ES-I3 (cell line): Measurements from ENCODE around the gene LTBP4.

Source experiments
- H3K36me3 ChIP-seq: 2 replicates; pipeline ENCODE4 v1.6.1; 2013; ENCODE audit warnings: mild to moderate bottlenecking, low read length, control low read depth, moderate library complexity; ENCODE audit not compliant: insufficient read depth
- H3K4me1 ChIP-seq: 2 replicates; pipeline ENCODE4 v1.6.1; 2013; ENCODE audit warnings: mild to moderate bottlenecking, control low read depth, low read length; ENCODE audit not compliant: insufficient read depth
- H3K9ac ChIP-seq: 2 replicates; pipeline ENCODE4 v1.6.1; 2013; ENCODE audit warnings: low read depth, mild to moderate bottlenecking, low read length, moderate library complexity
- H3K9me3 ChIP-seq: 2 replicates; pipeline ENCODE4 v1.6.1; 2013; ENCODE audit warnings: mild to moderate bottlenecking, low read length, moderate library complexity; ENCODE audit not compliant: control insufficient read depth, insufficient read depth

LTBP4 gene

DNA sequence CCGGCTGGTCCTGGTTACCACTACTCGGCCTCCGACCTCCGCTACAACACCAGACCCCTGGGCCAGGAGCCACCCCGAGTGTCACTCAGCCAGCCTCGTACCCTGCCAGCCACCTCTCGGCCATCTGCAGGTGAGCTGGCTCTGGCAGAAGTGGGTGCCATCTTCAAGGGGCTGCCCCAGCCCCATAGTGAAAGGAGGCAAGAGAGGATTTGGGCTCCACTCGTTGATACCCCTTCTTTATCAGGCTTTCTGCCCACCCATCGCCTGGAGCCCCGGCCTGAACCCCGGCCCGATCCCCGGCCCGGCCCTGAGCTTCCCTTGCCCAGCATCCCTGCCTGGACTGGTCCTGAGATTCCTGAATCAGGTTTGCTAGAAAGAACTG, 7.1 kb downstream of the LTBP4 start:
- Histone ChIP-seq H3K36me3 (no peaks in the 10 kb centered on the region), H3K4me1 (peaks cover 5% of the 10 kb centered on the region), H3K9me3 (no peaks in the 10 kb centered on the region), H3K9ac (no peak overlapping the region)

- Histone ChIP-seq H3K9me3 (no peaks in the 10 kb centered on the region), H3K9ac (peak overlapping the region; percentile 51; the same call in 1 of the 2 replicates), H3K36me3 (no peaks in the 10 kb centered on the region), H3K4me1 (peaks cover 5% of the 10 kb centered on the region)
Measured at GRCh38 chr19:40608957-40609356, 7.8 kb downstream of the LTBP4 start.

DNA sequence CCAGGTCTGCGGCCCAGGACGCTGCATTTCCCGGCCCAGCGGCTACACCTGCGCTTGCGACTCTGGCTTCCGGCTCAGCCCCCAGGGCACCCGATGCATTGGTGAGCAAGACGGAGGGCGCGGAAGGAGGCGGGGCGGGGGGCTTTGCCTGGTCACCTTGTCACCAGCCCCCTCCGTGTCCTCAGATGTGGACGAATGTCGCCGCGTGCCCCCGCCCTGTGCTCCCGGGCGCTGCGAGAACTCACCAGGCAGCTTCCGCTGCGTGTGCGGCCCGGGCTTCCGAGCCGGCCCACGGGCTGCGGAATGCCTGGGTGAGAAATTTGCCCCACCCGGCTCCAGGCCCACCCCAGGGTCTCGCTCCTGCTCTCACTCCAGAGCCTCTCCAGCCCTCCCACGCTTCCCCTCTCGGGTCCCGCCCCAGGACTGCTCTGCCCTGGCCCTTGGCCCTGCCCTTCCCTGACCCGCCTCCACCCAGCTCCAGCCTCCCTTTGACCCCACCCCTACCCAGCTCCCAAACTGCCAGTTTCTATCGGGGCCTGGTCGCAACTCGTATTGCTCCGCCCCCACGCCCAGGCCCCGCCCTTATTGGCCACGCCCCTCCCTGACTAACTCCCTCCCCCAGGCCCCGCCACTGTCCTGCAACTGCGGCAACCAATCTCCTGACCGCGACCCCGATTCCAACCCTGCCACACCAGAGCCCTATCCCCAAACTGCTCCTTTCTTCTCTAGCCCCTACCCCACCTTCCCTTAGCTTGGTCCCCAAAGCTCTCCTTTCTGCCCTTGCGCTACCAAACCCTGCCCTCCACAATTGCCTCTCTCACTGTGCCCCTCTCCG, 8.6 kb downstream of the LTBP4 start:
- no peaks in the 10 kb centered on the region for H3K9me3 ChIP-seq
- H3K4me1 ChIP-seq: peaks cover 5% of the 10 kb centered on the region
- H3K36me3 ChIP-seq: no peaks in the 10 kb centered on the region
- H3K9ac ChIP-seq: peak overlapping the region; percentile 60

DNA sequence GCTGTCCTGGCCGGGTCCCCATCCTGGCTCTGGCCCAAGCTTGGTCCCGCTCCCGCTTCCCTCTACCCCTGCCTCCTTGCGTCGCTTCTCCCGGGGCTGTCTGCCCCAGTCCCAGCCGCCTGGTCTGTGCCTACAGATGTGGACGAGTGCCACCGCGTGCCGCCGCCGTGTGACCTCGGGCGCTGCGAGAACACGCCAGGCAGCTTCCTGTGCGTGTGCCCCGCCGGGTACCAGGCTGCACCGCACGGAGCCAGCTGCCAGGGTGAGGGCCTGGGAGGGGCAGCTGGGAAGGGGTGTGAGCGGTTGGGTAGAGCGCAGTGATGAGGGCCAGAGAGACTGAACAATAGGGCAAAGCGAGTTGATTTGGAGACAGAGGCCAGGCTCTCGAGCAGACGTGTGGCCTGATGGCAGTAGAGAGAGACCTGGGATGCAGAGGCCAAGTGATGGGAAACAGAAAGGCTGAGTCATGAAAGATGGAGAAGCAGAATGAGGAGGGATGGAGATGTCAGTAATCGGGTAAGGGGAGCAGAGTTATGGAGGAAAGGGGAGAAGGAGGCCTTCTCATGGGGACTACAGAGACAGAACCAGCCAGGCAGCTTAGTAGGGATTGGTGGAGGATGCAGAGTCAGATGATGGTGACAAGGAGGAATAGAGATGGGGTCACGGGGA, 9.4 kb downstream of the LTBP4 start:
- peaks cover 5% of the 10 kb centered on the region for H3K4me1 ChIP-seq
- H3K9ac ChIP-seq: peak overlapping the region; percentile 60
- H3K36me3 ChIP-seq: no peaks in the 10 kb centered on the region
- no peaks in the 10 kb centered on the region for H3K9me3 ChIP-seq

DNA sequence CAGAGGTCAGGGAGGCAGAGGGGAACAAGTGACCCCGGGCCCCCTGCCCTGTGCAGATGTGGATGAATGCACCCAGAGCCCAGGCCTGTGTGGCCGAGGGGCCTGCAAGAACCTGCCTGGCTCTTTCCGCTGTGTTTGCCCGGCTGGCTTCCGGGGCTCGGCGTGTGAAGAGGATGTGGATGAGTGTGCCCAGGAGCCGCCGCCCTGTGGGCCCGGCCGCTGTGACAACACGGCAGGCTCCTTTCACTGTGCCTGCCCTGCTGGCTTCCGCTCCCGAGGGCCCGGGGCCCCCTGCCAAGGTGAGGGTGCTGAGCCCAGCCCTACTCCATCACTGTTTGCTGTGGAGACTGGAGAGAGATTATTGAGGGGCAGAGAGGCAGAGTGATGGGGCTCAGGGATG, 9.9 kb downstream of the LTBP4 start:
- Histone ChIP-seq H3K4me1 (peaks cover 5% of the 10 kb centered on the region), H3K9ac (no peak overlapping the region), H3K36me3 (no peaks in the 10 kb centered on the region), H3K9me3 (no peaks in the 10 kb centered on the region)

DNA sequence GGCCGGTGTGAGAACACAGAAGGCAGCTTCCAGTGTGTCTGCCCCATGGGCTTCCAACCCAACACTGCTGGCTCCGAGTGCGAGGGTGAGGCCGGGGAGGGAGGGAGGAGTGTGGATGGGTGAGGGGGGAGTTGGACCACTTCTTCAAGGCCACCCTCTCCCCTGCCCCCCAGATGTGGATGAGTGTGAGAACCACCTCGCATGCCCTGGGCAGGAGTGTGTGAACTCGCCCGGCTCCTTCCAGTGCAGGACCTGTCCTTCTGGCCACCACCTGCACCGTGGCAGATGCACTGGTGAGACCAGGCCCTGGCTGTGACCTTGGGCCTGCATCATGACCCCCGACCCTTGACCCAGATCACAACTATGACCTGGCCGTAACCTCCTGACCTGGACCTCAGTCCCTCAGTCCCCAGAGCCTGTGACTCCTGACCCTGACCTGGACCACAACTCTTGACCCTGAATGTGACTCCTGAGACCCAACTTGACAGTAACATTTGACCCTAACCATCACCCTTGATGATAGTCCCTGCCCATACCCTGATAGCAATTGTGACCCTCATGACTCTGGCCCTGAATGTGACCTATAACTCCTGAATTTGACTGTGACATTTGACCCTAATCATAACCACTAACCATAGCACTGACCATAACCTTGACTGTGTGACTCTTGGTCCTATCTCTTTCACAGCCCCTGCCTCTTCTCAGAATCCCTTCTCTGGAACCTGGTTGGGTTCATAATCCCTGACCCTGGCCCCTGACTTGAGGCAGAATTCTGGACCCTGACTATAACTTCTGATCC, 10.9 kb downstream of the LTBP4 start:
- H3K4me1 ChIP-seq: peaks cover 5% of the 10 kb centered on the region
- no peaks in the 10 kb centered on the region for H3K9me3 ChIP-seq
- no peaks in the 10 kb centered on the region for H3K36me3 ChIP-seq
- no peak overlapping the region for H3K9ac ChIP-seq

DNA sequence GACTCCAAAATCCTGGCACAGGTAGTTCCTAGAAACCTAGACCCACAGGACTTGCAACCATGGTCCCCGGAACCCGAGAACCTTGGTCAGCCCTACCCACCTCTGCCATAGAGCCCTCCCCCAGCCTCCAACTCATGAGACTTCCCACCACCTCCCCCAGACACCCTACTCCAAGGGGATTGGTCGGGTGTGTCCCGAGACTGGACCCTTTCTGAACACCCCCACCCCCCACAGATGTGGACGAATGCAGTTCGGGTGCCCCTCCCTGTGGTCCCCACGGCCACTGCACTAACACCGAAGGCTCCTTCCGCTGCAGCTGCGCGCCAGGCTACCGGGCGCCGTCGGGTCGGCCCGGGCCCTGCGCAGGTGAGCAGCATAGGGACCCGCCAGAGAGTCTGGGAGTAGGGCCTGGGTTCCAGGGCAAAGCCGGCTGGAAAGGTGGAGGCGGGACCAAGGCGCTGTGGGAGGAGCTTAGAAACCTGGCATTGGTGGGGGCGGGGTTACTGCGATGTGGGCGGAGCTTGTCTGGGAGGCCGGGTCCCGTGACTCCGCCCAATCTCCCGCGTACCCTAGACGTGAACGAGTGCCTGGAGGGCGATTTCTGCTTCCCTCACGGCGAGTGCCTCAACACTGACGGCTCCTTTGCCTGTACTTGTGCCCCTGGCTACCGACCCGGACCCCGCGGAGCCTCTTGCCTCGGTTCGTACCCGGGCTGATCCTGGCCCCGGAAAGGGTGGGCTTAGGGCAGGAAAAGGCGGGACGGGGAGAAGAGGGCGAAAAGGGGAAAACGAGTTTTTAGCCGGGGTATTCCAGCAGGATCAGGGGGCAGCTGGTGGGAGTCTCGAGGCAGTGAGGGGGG, 11.9 kb downstream of the LTBP4 start:
- Histone ChIP-seq H3K9me3 (no peaks in the 10 kb centered on the region), H3K4me1 (peaks cover 5% of the 10 kb centered on the region), H3K36me3 (no peaks in the 10 kb centered on the region), H3K9ac (peak overlapping the region; percentile 84)

DNA sequence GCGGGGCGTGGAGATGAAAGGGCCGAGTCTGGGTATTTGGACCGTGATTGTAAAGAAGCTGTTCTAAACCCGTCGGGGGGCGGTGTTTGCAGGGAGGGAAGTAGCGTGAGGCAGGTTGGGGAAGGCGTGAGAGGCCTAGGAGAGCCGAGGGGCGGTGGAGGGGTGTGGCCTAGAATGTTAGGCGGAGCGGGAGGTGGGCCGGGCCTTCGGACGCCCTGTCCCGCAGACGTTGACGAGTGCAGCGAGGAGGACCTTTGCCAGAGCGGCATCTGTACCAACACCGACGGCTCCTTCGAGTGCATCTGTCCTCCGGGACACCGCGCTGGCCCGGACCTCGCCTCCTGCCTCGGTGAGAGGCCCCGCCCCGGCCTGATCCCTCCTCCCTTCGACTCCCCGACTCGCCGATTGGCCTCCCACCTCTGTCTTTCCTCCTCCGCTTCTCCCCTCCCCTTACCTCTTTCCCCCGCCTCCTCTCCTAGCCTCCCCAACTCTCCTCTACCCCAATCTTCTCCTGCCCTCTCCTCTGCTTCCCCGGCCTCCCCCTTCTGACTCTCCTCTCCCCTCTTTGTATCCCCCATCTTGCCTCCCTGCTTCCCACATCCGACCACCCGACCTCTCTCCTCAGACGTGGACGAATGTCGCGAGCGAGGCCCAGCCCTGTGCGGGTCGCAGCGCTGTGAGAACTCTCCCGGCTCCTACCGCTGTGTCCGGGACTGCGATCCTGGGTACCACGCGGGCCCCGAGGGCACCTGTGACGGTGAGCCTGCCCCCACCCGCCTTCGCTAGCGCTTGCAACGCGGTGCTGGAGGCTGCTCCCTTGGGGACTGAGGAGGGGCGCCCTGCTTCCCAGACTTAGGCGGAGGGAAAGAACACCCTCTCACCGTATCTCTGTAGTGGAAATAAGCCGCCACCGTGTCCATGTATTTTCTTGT, 12.8 kb downstream of the LTBP4 start:
- peak overlapping the region; percentile 84 for H3K9ac ChIP-seq
- no peaks in the 10 kb centered on the region for H3K36me3 ChIP-seq
- peaks cover 5% of the 10 kb centered on the region for H3K4me1 ChIP-seq

DNA sequence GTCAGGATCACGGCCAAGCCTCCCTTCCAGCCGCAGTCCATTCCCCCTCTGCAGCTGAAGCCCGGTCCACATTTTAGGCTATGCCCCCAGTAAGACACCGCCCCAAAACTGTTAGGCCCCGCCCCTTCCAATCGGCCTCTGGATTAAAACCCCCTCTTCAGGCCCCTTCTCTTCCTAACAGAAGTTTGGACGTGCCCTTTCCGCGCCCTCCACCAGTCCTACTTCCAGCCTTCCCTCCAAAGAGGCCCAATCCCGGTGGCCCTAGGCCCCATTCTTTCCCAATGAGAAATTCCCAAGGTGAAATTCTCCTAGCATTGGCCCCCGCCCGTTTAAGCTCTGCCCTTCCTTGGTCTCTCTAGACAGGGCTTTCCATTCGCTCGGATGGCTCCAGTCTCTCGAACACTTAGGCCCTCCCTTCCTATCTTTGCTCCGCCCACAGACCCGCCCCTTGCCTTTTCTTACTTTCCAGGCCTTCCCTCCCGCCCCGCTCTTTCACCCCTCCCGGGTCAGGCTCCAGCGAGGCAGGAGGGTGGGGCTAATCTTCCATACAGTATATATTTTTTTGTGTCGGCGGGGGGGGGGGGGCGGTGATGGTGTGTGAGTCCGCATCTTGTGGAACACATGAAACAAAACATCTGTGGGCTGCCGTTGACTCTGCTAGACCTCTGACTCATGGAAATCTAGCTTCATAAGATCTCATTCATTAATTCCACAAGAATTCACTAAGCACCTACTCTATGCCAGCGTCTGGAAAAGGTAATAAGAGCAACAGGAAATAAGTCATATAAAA, 13.6 kb downstream of the LTBP4 start:
- peaks cover 3% of the 10 kb centered on the region; the same call in 1 of the 2 replicates for H3K36me3 ChIP-seq
- H3K4me1 ChIP-seq: peaks cover 5% of the 10 kb centered on the region
- no peaks in the 10 kb centered on the region for H3K9me3 ChIP-seq
- H3K9ac ChIP-seq: peak overlapping the region; percentile 84

More for the DNA sequence above, 12.8 kb downstream of the LTBP4 start:
- no peaks in the 10 kb centered on the region for H3K9me3 ChIP-seq

DNA sequence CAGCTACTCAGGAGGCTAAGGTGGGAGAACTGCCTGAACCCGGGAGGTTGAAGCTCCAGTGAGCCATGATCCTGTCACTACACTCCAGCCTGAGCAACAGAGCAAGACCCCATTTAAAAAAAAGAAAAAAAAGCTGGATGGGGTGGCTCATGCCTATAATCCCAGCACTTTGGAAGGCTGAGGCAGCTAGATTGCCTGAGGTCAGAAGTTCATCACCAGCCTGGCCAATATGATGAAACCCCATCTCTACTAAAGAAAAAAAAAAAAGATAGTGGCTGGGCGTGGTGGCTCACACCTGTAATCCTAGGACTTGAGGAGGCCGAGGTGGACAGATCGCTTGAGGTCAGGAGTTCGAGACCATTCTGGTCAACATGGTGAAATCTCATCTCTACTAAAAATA, 15.0 kb downstream of the LTBP4 start:
- no peak overlapping the region for H3K9ac ChIP-seq
- H3K36me3 ChIP-seq: peaks cover 4% of the 10 kb centered on the region; the same call in 1 of the 2 replicates
- no peaks in the 10 kb centered on the region; the same call in 1 of the 2 replicates for H3K4me1 ChIP-seq
- H3K9me3 ChIP-seq: no peaks in the 10 kb centered on the region

DNA sequence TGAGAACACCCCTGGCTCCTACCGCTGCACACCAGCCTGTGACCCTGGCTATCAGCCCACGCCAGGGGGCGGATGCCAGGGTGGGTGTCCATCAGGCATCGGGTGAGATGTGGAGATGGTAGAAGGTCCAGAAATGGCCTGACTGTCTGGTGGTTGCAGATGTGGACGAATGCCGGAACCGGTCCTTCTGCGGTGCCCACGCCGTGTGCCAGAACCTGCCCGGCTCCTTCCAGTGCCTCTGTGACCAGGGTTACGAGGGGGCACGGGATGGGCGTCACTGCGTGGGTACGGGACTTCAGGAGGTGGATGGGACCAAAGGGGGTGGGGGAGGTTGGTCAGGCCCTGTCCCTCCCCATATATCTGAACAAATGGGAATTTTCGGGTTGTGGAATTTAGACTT, 15.8 kb downstream of the LTBP4 start:
- Histone ChIP-seq H3K9ac (no peak overlapping the region), H3K9me3 (no peaks in the 10 kb centered on the region), H3K36me3 (peaks cover 4% of the 10 kb centered on the region; the same call in 1 of the 2 replicates), H3K4me1 (no peaks in the 10 kb centered on the region; the same call in 1 of the 2 replicates)

DNA sequence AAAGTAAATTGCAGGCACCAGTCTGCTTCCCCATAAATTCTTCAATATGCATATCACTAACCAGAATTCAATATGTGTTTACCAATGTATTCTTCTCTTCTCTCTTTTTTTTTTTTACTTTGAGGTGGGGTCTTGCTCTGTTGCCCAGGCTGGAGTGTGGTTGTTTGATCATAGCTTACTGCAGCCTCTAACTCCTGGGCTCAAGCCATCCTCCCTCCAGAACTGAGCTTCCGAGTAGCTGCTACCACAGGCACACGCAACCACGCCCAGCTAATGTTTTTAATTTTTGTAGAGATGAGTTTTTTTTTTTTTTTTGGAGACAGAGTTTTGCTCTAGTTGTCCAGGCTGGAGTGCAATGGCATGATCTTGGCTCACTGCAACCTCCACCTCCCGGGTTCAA, 16.8 kb downstream of the LTBP4 start:
- H3K4me1 ChIP-seq: no peaks in the 10 kb centered on the region
- peaks cover 4% of the 10 kb centered on the region; the same call in 1 of the 2 replicates for H3K36me3 ChIP-seq
- H3K9ac ChIP-seq: no peak overlapping the region
- no peaks in the 10 kb centered on the region for H3K9me3 ChIP-seq
